HepG2 (cell line): ENCODE measurements around the gene GMCL2. TPM values are rescaled to one million over a fixed set of nuclear protein-coding genes. Genes with fewer than 3 reads are reported as not detected.
A peak's percentile ranks its signal among the peaks of the same experiment; 100 is the strongest.

Source experiments
- ARID5B ChIP-seq: IDR thresholded peaks from 2 replicates; pipeline ENCODE4 v1.4.0; 2020; ENCODE audit warnings: mild to moderate bottlenecking, missing genetic modification reagents
- CHD4 ChIP-seq: fragments of 200-600 bp; sonication (generic); IDR thresholded peaks from 2 replicates; pipeline ENCODE4 v1.7.0; 2017; ENCODE audit warnings: mild to moderate bottlenecking, low read length, borderline replicate concordance
- DDIT3 ChIP-seq: sonication (generic); formaldehyde crosslinking; IDR thresholded peaks from 2 replicates; pipeline ENCODE4 v1.4.0; 2020; ENCODE audit warnings: mild to moderate bottlenecking, missing genetic modification reagents
- DNMT3B ChIP-seq: conservative IDR thresholded peaks from 2 replicates; pipeline ENCODE4 v1.6.1; 2016; ENCODE audit warnings: missing biosample characterization, control low read depth
- KAT2B ChIP-seq: fragments of 150-350 bp; IDR thresholded peaks from 2 replicates; pipeline ENCODE4 v1.6.1; 2014; ENCODE audit warnings: low read depth, low read length, borderline replicate concordance
- LBX2 ChIP-seq: sonication (generic); formaldehyde crosslinking; IDR thresholded peaks from 2 replicates; pipeline ENCODE4 v1.5.0; 2020; ENCODE audit warnings: missing genetic modification reagents, mild to moderate bottlenecking, borderline replicate concordance
- NFATC3 ChIP-seq: sonication (generic); formaldehyde crosslinking; IDR thresholded peaks from 2 replicates; pipeline ENCODE4 v1.5.1; 2020; ENCODE audit warnings: mild to moderate bottlenecking, missing genetic modification reagents
- RBM22 ChIP-seq: fragments of 200-400 bp; formaldehyde crosslinking; optimal IDR thresholded peaks from 2 replicates; pipeline ENCODE3; 2017; ENCODE audit warnings: mild to moderate bottlenecking, low read length, moderate library complexity
- REPIN1 ChIP-seq: sonication (generic); formaldehyde crosslinking; IDR thresholded peaks from 2 replicates; pipeline ENCODE4 v1.8.0; 2022; ENCODE audit warnings: missing genetic modification reagents, low read depth, mild to moderate bottlenecking, borderline replicate concordance
- RNF219 ChIP-seq: sonication (generic); formaldehyde crosslinking; IDR thresholded peaks from 2 replicates; pipeline ENCODE4 v1.5.0; 2020; ENCODE audit warnings: mild to moderate bottlenecking, missing genetic modification reagents
- THYN1 ChIP-seq: sonication (generic); formaldehyde crosslinking; IDR thresholded peaks from 2 replicates; pipeline ENCODE4 v1.8.1; 2023; ENCODE audit warnings: low read depth, mild to moderate bottlenecking, moderate library complexity, missing genetic modification reagents, borderline replicate concordance
- ZHX1 ChIP-seq: sonication (generic); formaldehyde crosslinking; IDR thresholded peaks from 2 replicates; pipeline ENCODE4 v1.8.1; 2022; ENCODE audit warnings: low read depth, mild to moderate bottlenecking, missing genetic modification reagents
- ZNF17 ChIP-seq: sonication (generic); formaldehyde crosslinking; IDR thresholded peaks from 2 replicates; pipeline ENCODE4 v1.5.0; 2020; ENCODE audit warnings: mild to moderate bottlenecking, missing genetic modification reagents
- ZNF44 ChIP-seq: sonication (generic); formaldehyde crosslinking; IDR thresholded peaks from 2 replicates; pipeline ENCODE4 v1.5.1; 2020; ENCODE audit warnings: mild to moderate bottlenecking, missing genetic modification reagents
- ZNF562 ChIP-seq: sonication (generic); formaldehyde crosslinking; IDR thresholded peaks from 2 replicates; pipeline ENCODE4 v1.8.0; 2022; ENCODE audit warnings: missing genetic modification reagents, borderline replicate concordance
- ZSCAN5A ChIP-seq: sonication (generic); formaldehyde crosslinking; IDR thresholded peaks from 2 replicates; pipeline ENCODE4 v1.8.0; 2022; ENCODE audit warnings: mild to moderate bottlenecking, missing genetic modification reagents, borderline replicate concordance
- polyA plus RNA-seq, 8 experiments: library from polyadenylated mRNA; depleted of rRNA in 3 of 8; stranded (reverse) in 7 of 8; unstranded in 1 of 8; fragments of >200 nt; fragmentation: Illumina TruSeq in 4 of 8; extraction: Trizol in 4 of 8; gene quantifications; 2 replicates each; pipeline versions ENCODE4 v1.2.1 to v1.2.3, GENCODE V29; 2011 to 2016; ENCODE audit warnings: low read depth in 4 of 8, missing spikeins in 1 of 8, mixed read lengths in 1 of 8; ENCODE audit not compliant: insufficient read depth in 1 of 8
- total RNA-seq, 5 experiments: library from RNA; depleted of rRNA; stranded (reverse); fragments of >200 nt; fragmentation: Illumina TruSeq; extraction: Trizol; gene quantifications; 2 replicates each; pipeline ENCODE4 v1.2.3, GENCODE V29; 2016; ENCODE audit warnings: low read depth in 1 of 5

GMCL2 gene
- total and polyA plus RNA-seq, 2 of the 13 experiments (the other 11 are each of a cell fraction or from before 2014, with no cell fraction given), result 0.03 TPM; not detected in 1

GRCh38 chr5:178204182-178204934, 17.2 kb upstream of the GMCL2 start, which contains the start of gene HNRNPAB (continued):
- TF ChIP-seq ZHX1 (no peak; the same call in 1 of the 2 replicates), RNF219 (CRISPR knock-in tag) (no peak), CHD4 (no peak), ZNF17 (no peak), ARID5B (CRISPR knock-in tag) (peak; percentile 62; the same call in 1 of the 2 replicates), NFATC3 (peak; percentile 74; the same call in 1 of the 2 replicates), ZSCAN5A (CRISPR knock-in tag) (peak; percentile 90), THYN1 (CRISPR knock-in tag) (0 out of 2 replicates have a peak, but pooled peaks have one; percentile 17), ZNF562 (CRISPR knock-in tag) (no peak), REPIN1 (peak; percentile 89), DDIT3 (CRISPR knock-in tag) (no peak), DNMT3B (CRISPR knock-in tag) (peak; percentile 64; the same call in 1 of the 2 replicates), RBM22 (peak; percentile 85), LBX2 (CRISPR knock-in tag) (no peak; the same call in 1 of the 2 replicates), KAT2B (no peak), ZNF44 (CRISPR knock-in tag) (0 out of 2 replicates have a peak, but pooled peaks have one; percentile 61)
